Sigmoid colon (tissue), 4 donors: ENCODE measurements around the gene EDRF1.

Source experiments
- POLR2AphosphoS5 ChIP-seq, 4 donors: sonication (generic); formaldehyde crosslinking; IDR thresholded peaks; one replicate each; pipeline ENCODE4 v1.6.1; 2017; ENCODE audit warnings: antibody characterized with exemption in 4 of 4
- TF ChIP-seq, protein P1 (sequence below), 4 experiments: fragments of 450-650 bp in 3 of 4; fragments of 200-600 bp in 1 of 4; IDR thresholded peaks; one replicate each; pipeline ENCODE4 v1.5.1; 2016 to 2019; ENCODE audit warnings: antibody characterized with exemption in 4 of 4, mild to moderate bottlenecking in 3 of 4, moderate library complexity in 2 of 4

DNA sequence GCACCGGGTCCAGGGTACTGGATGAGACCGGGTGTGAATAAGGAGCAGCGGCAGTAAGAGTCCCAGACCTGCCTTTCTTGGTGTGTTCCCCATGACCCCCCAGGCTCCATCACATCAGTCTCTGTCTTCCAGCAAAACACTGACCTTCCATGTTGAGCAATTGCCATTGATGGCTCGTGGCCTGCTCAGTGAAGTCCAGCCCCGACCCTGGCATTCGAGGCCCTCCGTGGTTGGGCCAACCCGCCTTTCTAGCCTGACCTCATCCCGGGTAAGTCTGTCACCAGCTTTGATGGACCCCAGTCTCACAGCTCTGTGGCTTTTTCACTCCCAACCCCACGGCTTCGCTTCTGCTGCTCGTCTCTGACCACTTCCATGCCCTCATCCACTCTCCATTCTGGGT, 49.7 kb downstream of the EDRF1 start:
- no peak for TF ChIP-seq POLR2AphosphoS5 (IDR thresholded peaks at IDR 0.05)
- TF ChIP-seq, protein P1, sequence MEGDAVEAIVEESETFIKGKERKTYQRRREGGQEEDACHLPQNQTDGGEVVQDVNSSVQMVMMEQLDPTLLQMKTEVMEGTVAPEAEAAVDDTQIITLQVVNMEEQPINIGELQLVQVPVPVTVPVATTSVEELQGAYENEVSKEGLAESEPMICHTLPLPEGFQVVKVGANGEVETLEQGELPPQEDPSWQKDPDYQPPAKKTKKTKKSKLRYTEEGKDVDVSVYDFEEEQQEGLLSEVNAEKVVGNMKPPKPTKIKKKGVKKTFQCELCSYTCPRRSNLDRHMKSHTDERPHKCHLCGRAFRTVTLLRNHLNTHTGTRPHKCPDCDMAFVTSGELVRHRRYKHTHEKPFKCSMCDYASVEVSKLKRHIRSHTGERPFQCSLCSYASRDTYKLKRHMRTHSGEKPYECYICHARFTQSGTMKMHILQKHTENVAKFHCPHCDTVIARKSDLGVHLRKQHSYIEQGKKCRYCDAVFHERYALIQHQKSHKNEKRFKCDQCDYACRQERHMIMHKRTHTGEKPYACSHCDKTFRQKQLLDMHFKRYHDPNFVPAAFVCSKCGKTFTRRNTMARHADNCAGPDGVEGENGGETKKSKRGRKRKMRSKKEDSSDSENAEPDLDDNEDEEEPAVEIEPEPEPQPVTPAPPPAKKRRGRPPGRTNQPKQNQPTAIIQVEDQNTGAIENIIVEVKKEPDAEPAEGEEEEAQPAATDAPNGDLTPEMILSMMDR (IDR thresholded peaks at IDR 0.05) = no peak
